ENCODE measurements around the gene CDRT4.

Gene CDRT4

GRCh38 chr17:15388356-15389041, 78.9 kb downstream of the CDRT4 start:
- no peak for DNase-seq

- DNase-seq, result no peak
Measured at GRCh38 chr17:15386083-15386482, 81.3 kb downstream of the CDRT4 start.
